Measurements from ENCODE around the gene SELP. TPM values are rescaled to one million over a fixed set of nuclear protein-coding genes. Genes with fewer than 3 reads are reported as not detected.
"Not testable (repeated sequence)": the region's sequence is repeated elsewhere in the genome, so short reads cannot be mapped to it uniquely, and the experiment has no call there.

The SELP gene
- total RNA-seq, result 10 to 100 TPM in 1 of 10 donors, 1 to 10 TPM in 9; 3.3 to 13.4 (median 6.6) TPM
- 1 to 10 TPM; 4.2 to 5.4 TPM for polyA plus RNA-seq
- long read RNA-seq, donor 1, partial matches to known transcripts, result 0 of 1 reads
- long read RNA-seq, donor 1, other reads (novel, unspliced or antisense), result 1 of 1 reads
- long read RNA-seq, donor 2, partial matches to known transcripts, result 0 of 3 reads
- long read RNA-seq, donor 2, other reads (novel, unspliced or antisense), result 3 of 3 reads
- long read RNA-seq, donor 3, partial matches to known transcripts, result 0 of 8 reads
- long read RNA-seq, donor 3, other reads (novel, unspliced or antisense), result 8 of 8 reads

DNA sequence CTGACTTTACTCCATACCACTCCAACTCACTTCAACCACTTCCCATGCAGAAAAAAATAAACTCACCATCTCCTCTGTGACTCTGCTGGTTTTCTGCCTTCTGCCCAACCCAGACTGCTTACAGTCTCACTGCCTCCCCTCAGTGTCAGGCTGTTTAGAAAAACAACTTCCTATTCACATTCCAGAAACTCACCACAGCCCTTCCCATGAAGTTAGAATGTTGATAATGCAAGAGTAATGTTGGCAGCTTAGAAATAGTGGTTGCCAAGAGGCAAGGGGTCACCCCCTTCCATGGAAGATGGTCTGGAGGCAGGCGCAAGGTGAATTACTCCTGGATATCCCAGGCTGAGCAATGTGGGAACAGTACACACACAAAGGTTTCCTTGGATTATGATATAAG lies at the start of gene SELP:
Gene SELP (minus strand): TSS at position 119 of the 400 bp plus-strand sequence. CDS start 50 bp downstream, at position 69.
- TF ChIP-seq, protein P1, sequence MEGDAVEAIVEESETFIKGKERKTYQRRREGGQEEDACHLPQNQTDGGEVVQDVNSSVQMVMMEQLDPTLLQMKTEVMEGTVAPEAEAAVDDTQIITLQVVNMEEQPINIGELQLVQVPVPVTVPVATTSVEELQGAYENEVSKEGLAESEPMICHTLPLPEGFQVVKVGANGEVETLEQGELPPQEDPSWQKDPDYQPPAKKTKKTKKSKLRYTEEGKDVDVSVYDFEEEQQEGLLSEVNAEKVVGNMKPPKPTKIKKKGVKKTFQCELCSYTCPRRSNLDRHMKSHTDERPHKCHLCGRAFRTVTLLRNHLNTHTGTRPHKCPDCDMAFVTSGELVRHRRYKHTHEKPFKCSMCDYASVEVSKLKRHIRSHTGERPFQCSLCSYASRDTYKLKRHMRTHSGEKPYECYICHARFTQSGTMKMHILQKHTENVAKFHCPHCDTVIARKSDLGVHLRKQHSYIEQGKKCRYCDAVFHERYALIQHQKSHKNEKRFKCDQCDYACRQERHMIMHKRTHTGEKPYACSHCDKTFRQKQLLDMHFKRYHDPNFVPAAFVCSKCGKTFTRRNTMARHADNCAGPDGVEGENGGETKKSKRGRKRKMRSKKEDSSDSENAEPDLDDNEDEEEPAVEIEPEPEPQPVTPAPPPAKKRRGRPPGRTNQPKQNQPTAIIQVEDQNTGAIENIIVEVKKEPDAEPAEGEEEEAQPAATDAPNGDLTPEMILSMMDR (IDR thresholded peaks at IDR 0.05), result no peak
- ATAC-seq (peak in 2 of 8 donors; percentile 33 to 46), DNase-seq (no peak)
- WGBS, 2 donors, result 54 to 67% methylated on average over 1 of the region's 1 CpG
- intact Hi-C loops (cut with DNase I), result no loop called here
- H3K27me3 ChIP-seq, result peaks cover 0 to 36% (median 7%) of the 10 kb centered on the region in 7 donors
- peaks cover 0 to 2% (median 0%) of the 10 kb centered on the region in 9 donors for H3K4me1 ChIP-seq
- peak within 1 kb of the TSS in 1 of 10 donors; percentile 4 for H3K27ac ChIP-seq
- H3K9me3 ChIP-seq, result peaks cover 0 to 24% (median 17%) of the 10 kb centered on the region in 11 donors
- H3K36me3 ChIP-seq, result no peaks in the 10 kb centered on the region
- H3K4me3 ChIP-seq, result peak within 1 kb of the TSS in 3 of 10 donors; percentile 10 to 36 (median 17)

DNA sequence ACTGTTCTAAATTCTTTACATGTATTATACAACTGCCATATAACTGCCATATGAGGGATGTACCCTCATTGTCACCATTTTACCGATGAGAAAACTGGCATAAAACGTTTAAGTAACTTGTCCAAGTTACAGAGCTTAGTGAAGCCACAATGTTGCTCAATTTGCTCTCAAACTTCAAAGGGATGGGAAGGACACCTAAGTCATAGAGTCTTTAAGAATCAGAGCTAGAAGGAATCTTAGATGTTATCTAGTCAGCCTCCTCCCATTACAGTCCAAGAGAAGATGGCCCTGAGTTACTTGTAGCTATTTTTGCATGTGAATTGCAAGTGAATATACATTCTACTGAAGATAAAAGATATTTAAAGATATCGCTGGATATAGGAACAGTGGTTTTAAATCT lies 49.8 kb upstream of the SELP start:
- no peaks in the 10 kb centered on the region for H3K36me3 ChIP-seq
- TF ChIP-seq, protein P1 (IDR thresholded peaks at IDR 0.05), result no peak
- H3K9me3 ChIP-seq, result no peaks in the 10 kb centered on the region
- H3K27ac ChIP-seq, result no peak overlapping the region
- peaks cover 0 to 20% (median 0%) of the 10 kb centered on the region in 9 donors for H3K4me1 ChIP-seq
- 77 to 80% methylated on average over 3 of the region's 3 CpGs for WGBS, 2 donors
- no peak for DNase-seq
- peaks cover 0 to 48% (median 23%) of the 10 kb centered on the region in 7 donors for H3K27me3 ChIP-seq
- H3K4me3 ChIP-seq, result no peak overlapping the region
- intact Hi-C loops (cut with DNase I), result no loop called here
- ATAC-seq, result no peak

DNA sequence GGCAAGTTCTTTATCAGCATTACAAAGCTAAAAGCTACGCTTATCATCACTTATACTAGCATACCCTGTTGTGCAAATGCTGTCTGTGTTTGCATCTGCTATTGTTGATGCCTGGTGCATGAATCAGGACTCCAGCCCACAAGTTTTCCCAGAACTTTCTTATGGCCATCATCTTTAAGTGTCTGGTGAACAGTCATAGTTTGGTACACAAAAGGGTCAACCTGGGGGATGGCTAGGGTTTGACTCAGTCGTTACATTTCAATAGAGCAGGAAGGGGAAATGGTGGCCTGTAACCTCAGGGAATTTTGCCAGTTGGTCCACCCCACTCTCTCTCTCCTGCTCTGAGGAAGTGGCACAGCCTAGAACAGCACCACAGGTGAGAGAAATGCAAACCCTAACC lies 46.1 kb upstream of the SELP start:
- Histone ChIP-seq H3K27ac (no peak overlapping the region), H3K27me3 (peaks cover 0 to 18% (median 6%) of the 10 kb centered on the region in 7 donors), H3K36me3 (no peaks in the 10 kb centered on the region), H3K4me1 (peaks cover 0 to 20% (median 0%) of the 10 kb centered on the region in 9 donors), H3K9me3 (peaks cover 0 to 7% (median 0%) of the 10 kb centered on the region in 11 donors), H3K4me3 (no peak overlapping the region)
- TF ChIP-seq, protein P1 (IDR thresholded peaks at IDR 0.05), result no peak
- no peak for DNase-seq
- ATAC-seq, result no peak
- intact Hi-C loops (cut with DNase I), result no loop called here
- 34 to 37% methylated on average over 2 of the region's 2 CpGs for WGBS, 2 donors

DNA sequence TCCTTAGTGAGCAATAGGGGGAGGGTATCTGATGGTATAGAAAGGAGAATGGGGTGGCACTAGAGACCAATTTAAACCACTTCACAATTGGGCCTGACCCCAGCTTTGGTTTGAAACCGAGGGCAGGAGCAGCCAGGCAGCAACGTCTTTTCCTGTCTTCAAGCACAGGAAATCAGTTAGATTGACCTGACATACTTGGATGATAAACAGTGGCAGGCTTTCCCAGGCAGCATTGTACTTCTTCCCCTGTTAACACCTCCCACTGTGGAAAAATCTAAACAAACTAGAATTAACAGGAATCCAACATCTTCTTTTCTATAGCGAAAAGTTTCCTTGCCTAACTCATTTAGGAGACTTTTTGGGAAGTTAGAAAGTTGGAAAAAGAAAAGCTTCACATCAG lies 40.9 kb upstream of the SELP start:
- Histone ChIP-seq H3K9me3 (peaks cover 0 to 7% (median 0%) of the 10 kb centered on the region in 11 donors), H3K27me3 (no peaks in the 10 kb centered on the region), H3K27ac (no peak overlapping the region), H3K4me3 (no peak overlapping the region), H3K4me1 (peaks cover 0 to 15% (median 0%) of the 10 kb centered on the region in 9 donors), H3K36me3 (no peaks in the 10 kb centered on the region)
- TF ChIP-seq, protein P1 (IDR thresholded peaks at IDR 0.05), result no peak
- WGBS, 2 donors, result 26 to 33% methylated on average over 3 of the region's 3 CpGs
- DNase-seq, result no peak
- intact Hi-C loops (cut with DNase I), result no loop called here
- peak in 2 of 8 donors; percentile 11 to 41 for ATAC-seq

DNA sequence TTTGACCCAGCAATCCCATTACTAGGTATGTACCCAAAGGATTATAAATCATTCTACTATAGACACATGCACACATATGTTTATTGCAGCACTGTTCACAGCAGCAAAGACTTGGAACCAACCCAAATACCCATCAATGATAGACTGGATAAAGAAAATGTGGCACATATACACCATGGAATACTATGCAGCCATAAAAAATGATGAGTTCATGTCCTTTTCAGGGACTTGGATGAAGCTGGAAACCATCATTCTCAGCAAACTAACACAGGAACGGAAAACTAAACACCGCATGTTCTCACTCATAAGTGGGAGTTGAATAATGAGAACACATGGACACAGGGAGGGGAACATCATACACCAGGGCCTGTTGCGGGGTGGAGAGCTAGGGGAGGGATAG lies 40.3 kb upstream of the SELP start:
- 94 to 96% methylated on average over 3 of the region's 3 CpGs for WGBS, 2 donors
- H3K4me3 ChIP-seq; ATAC-seq; H3K27me3 ChIP-seq; H3K27ac ChIP-seq; H3K36me3 ChIP-seq; DNase-seq; H3K9me3 ChIP-seq; intact Hi-C loops (cut with DNase I): not testable (repeated sequence)
- peaks cover 0 to 11% (median 0%) of the 10 kb centered on the region in 9 donors for H3K4me1 ChIP-seq

DNA sequence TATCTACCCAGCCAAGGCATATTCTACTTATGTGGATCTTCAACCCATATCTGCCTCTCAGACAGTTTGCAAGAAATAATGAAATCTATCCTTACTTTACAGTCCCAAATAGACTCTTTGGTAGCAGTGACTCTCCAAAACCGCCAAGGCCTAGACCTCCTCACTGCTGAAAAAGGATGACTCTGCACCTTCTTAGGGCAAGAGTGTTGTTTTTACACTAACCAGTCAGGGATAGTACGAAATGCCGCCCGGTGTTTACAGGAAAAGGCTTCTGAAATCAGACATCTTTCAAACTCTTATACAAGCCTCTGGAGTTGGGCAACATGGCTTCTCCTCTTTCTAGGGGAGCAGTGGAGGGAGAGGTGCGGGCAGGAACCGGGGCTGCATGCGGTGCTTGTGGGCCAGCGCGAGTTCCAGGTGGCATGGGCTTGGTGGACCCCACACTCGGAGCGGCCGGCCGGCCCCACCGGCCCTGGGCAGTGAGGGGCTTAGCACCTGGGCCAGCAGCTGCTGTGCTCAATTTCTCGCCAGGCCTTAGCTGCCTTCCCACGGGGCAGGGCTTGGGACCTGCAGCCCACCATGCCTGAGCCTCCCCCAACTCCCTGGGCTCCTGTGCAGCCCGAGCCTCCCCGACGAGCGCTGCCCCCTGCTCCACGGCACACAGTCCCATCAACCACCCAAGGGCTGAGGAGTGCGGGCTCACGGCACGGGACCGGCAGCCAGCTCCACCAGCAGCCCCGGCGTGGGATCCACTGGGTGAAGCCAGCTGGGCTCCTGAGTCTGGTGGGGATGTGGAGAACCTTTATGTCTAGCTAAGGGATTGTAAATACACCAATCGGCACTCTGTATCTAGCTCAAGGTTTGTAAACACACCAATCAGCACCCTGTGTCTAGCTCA lies 38.0 kb upstream of the SELP start:
- 91 to 96% methylated on average over 25 of the region's 28 CpGs for WGBS, 2 donors

More for the DNA sequence above, 38.0 kb upstream of the SELP start:
- peak overlapping the region in 1 of 10 donors; percentile 81 for H3K27ac ChIP-seq
- DNase-seq; ATAC-seq; H3K36me3 ChIP-seq; intact Hi-C loops (cut with DNase I); H3K9me3 ChIP-seq; H3K27me3 ChIP-seq: not testable (repeated sequence)
- H3K4me3 ChIP-seq, result peak overlapping the region in 1 of 10 donors; percentile 18
- peaks cover 0 to 11% (median 0%) of the 10 kb centered on the region in 9 donors for H3K4me1 ChIP-seq

Data from heart right ventricle (tissue), 16 donors.